H9 (cell line): ENCODE data around the gene ASCC3. TPM values are rescaled to one million over a fixed set of nuclear protein-coding genes. Genes with fewer than 3 reads are reported as not detected.

Experiments used
- DNase-seq: peaks from one replicate; pipeline ENCODE4 v3.0.0-alpha.2; 2017
- H2AFZ ChIP-seq: one replicate; pipeline ENCODE4 v1.6.1; 2013; ENCODE audit warnings: mild to moderate bottlenecking, low read length, control low read depth, moderate library complexity
- H2AK5ac ChIP-seq: 2 replicates; pipeline ENCODE4 v1.6.1; 2013; ENCODE audit warnings: low read length, control low read depth, mixed read lengths; ENCODE audit not compliant: insufficient read length
- H2BK120ac ChIP-seq: one replicate; pipeline ENCODE4 v1.6.1; 2013; ENCODE audit warnings: low read depth, mild to moderate bottlenecking, low read length, control low read depth, inconsistent platforms; ENCODE audit not compliant: poor library complexity, severe bottlenecking
- H2BK12ac ChIP-seq: 2 replicates; pipeline ENCODE4 v1.6.1; 2013; ENCODE audit warnings: low read length, control low read depth, mixed read lengths, low read depth; ENCODE audit not compliant: insufficient read length
- H2BK15ac ChIP-seq: 2 replicates; pipeline ENCODE4 v1.6.1; 2013; ENCODE audit warnings: low read depth, low read length, control low read depth
- H2BK20ac ChIP-seq: one replicate; pipeline ENCODE4 v1.6.1; 2013; ENCODE audit warnings: low read depth, mild to moderate bottlenecking, low read length, control low read depth, inconsistent platforms; ENCODE audit not compliant: poor library complexity, severe bottlenecking
- H2BK5ac ChIP-seq: 2 replicates; pipeline ENCODE4 v1.6.1; 2013; ENCODE audit warnings: low read length, control low read depth, mixed read lengths; ENCODE audit not compliant: insufficient read length
- H3K14ac ChIP-seq: 2 replicates; pipeline ENCODE4 v1.6.1; 2013; ENCODE audit warnings: low read length, control low read depth; ENCODE audit not compliant: insufficient read depth
- H3K18ac ChIP-seq: 2 replicates; pipeline ENCODE4 v1.6.1; 2013; ENCODE audit warnings: low read depth, mild to moderate bottlenecking, mixed read lengths, low read length, control low read depth; ENCODE audit not compliant: insufficient read length
- H3K23ac ChIP-seq: 2 replicates; pipeline ENCODE4 v1.6.1; 2013; ENCODE audit warnings: low read length, control low read depth, mixed read lengths, low read depth; ENCODE audit not compliant: insufficient read length
- H3K23me2 ChIP-seq: 2 replicates; pipeline ENCODE4 v1.6.1; 2013; ENCODE audit warnings: low read depth, mild to moderate bottlenecking, mixed read lengths, low read length, control low read depth; ENCODE audit not compliant: insufficient read length, poor library complexity, severe bottlenecking
- H3K27ac ChIP-seq: 2 replicates; pipeline ENCODE4 v1.5.1; 2013; ENCODE audit warnings: low read length, control low read depth, mixed read lengths, low read depth; ENCODE audit not compliant: insufficient read length
- H3K27me3 ChIP-seq: 2 replicates; pipeline ENCODE4 v1.6.1; 2013; ENCODE audit warnings: low read length, control low read depth, inconsistent platforms; ENCODE audit not compliant: insufficient read depth
- H3K4ac ChIP-seq: 2 replicates; pipeline ENCODE4 v1.6.1; 2013; ENCODE audit warnings: low read depth, mild to moderate bottlenecking, control low read depth, inconsistent platforms, low read length, moderate library complexity
- H3K4me1 ChIP-seq: 2 replicates; pipeline ENCODE4 v1.6.1; 2013; ENCODE audit warnings: low read length, control low read depth, inconsistent platforms; ENCODE audit not compliant: insufficient read depth
- H3K4me2 ChIP-seq: 2 replicates; pipeline ENCODE4 v1.6.1; 2013; ENCODE audit warnings: low read length, control low read depth, mixed read lengths; ENCODE audit not compliant: insufficient read length, insufficient read depth
- H3K56ac ChIP-seq: 2 replicates; pipeline ENCODE4 v1.6.1; 2013; ENCODE audit warnings: low read depth, mild to moderate bottlenecking, mixed read lengths, low read length, control low read depth; ENCODE audit not compliant: insufficient read length
- H3K79me1 ChIP-seq: 2 replicates; pipeline ENCODE4 v1.6.1; 2013; ENCODE audit warnings: low read depth, mild to moderate bottlenecking, moderate library complexity, low read length, control low read depth, inconsistent platforms; ENCODE audit not compliant: insufficient read depth, poor library complexity, severe bottlenecking
- H3K79me2 ChIP-seq: 2 replicates; pipeline ENCODE4 v1.6.1; 2013; ENCODE audit warnings: low read length, control low read depth, inconsistent platforms; ENCODE audit not compliant: insufficient read depth
- H3K9ac ChIP-seq: 2 replicates; pipeline ENCODE4 v1.6.1; 2013; ENCODE audit warnings: low read length, control low read depth, mixed read lengths; ENCODE audit not compliant: insufficient read length; ENCODE audit errors: extremely low read depth
- H3K9me3 ChIP-seq: one replicate; pipeline ENCODE4 v1.6.1; 2013; ENCODE audit warnings: low read depth, low read length, inconsistent platforms; ENCODE audit not compliant: control insufficient read depth
- H3T11ph ChIP-seq: one replicate; pipeline ENCODE4 v1.6.1; 2013; ENCODE audit warnings: mild to moderate bottlenecking, low read length, control low read depth, inconsistent platforms
- H4K20me1 ChIP-seq: one replicate; pipeline ENCODE4 v1.6.1; 2013; ENCODE audit not compliant: control insufficient read depth, insufficient read length, insufficient read depth
- H4K5ac ChIP-seq: 2 replicates; pipeline ENCODE4 v1.6.1; 2013; ENCODE audit warnings: low read depth, mild to moderate bottlenecking, mixed read lengths, low read length, control low read depth; ENCODE audit not compliant: insufficient read length
- H4K8ac ChIP-seq: replicated peaks from 2 replicates; pipeline ENCODE4 v1.6.1; 2013; ENCODE audit warnings: low read length, control low read depth, mixed read lengths, low read depth; ENCODE audit not compliant: insufficient read length
- H4K91ac ChIP-seq: 2 replicates; pipeline ENCODE4 v1.6.1; 2013; ENCODE audit warnings: low read depth, mild to moderate bottlenecking, moderate library complexity, mixed read lengths, low read length, control low read depth; ENCODE audit not compliant: insufficient read length
- H3K27ac Mint-ChIP-seq, 3 experiments: 2 replicates in 2 of 3; 3 replicates in 1 of 3; pipeline ENCODE4 v1.8.0; 2020 to 2021; ENCODE audit warnings: mixed read lengths in 3 of 3, mild to moderate bottlenecking in 1 of 3, moderate library complexity in 1 of 3
- H3K27me3 Mint-ChIP-seq: 2 replicates; pipeline ENCODE4 v1.8.0; 2021; ENCODE audit warnings: low read depth, mild to moderate bottlenecking, moderate library complexity, mixed read lengths
- H3K36me3 Mint-ChIP-seq, 3 experiments: 2 replicates in 2 of 3; 3 replicates in 1 of 3; pipeline ENCODE4 v1.8.0; 2020 to 2021; ENCODE audit warnings: low read depth in 3 of 3, mixed read lengths in 3 of 3; ENCODE audit not compliant: insufficient read depth in 1 of 3
- H3K4me1 Mint-ChIP-seq, 2 experiments: 2 replicates each; pipeline ENCODE4 v1.8.0; 2020; ENCODE audit warnings: mixed read lengths in 2 of 2
- H3K4me3 Mint-ChIP-seq, 2 experiments: 2 replicates in 1 of 2; 3 replicates in 1 of 2; pipeline ENCODE4 v1.8.0; 2020 to 2021; ENCODE audit warnings: mild to moderate bottlenecking in 2 of 2, mixed read lengths in 2 of 2, moderate library complexity in 1 of 2
- H3K9me3 Mint-ChIP-seq, 2 experiments: 2 replicates in 1 of 2; 3 replicates in 1 of 2; pipeline ENCODE4 v1.8.0; 2020; ENCODE audit warnings: mild to moderate bottlenecking in 2 of 2, mixed read lengths in 2 of 2, moderate library complexity in 1 of 2
- CTCF ChIP-seq: fragments of 200-600 bp; sonication (generic); conservative IDR thresholded peaks from 3 replicates; pipeline ENCODE4 v1.8.0; 2021; ENCODE audit warnings: antibody characterized with exemption, mild to moderate bottlenecking
- WGBS: extraction: QIAGEN DNeasy Blood & Tissue Kit; methylation state at CpG from one replicate; pipeline ENCODE4 v1.1.7; 2013; ENCODE audit warnings: missing lambda C conversion rate, low lambda C conversion rate, mixed read lengths; ENCODE audit not compliant: insufficient read length; ENCODE audit errors: extremely low coverage; 5-methylcytosine and 5-hydroxymethylcytosine counted together
- total RNA-seq: library from RNA; stranded (reverse); gene quantifications from 2 replicates; pipeline ENCODE4 v1.2.1, GENCODE V29; 2021

The ASCC3 gene
- total RNA-seq, 1 experiment from 2014 or later: 63.8 TPM

DNA sequence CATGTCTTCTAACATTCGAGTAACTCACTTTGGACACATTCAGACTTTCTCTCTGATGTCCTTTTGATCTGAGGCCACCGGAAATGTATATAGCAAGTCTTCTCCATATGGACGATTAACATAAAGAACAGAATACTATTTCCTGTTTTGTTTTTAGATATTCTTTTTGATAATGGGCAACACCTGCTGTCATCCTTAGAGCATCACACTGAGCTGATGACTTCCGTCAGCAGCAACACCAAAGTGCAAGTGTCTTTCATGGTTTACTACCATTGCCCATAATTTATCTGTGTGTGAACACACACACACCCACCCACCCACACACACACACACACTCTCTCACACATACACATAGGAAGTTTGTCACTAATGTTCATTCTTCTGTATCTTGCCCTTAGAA is 303.7 kb downstream of the ASCC3 start:
- no CpG with 5 or more reads among the region's 4 CpGs for WGBS
- Histone ChIP-seq H2BK20ac (no peak overlapping the region), H4K5ac (no peak overlapping the region), H2BK120ac (no peak overlapping the region), H3K18ac (no peak overlapping the region), H3K9me3 (no peaks in the 10 kb centered on the region), H3K79me2 (no peaks in the 10 kb centered on the region), H2BK5ac (no peak overlapping the region), H3T11ph (no peak overlapping the region), H3K14ac (no peak overlapping the region), H3K4ac (no peak overlapping the region), H3K56ac (no peak overlapping the region), H3K27me3 (no peaks in the 10 kb centered on the region), H3K4me2 (no peak overlapping the region), H3K27ac (no peak overlapping the region), H2AFZ (no peak overlapping the region), H2BK12ac (no peak overlapping the region), H3K4me1 (no peaks in the 10 kb centered on the region), H2AK5ac (no peak overlapping the region), H4K8ac (no peak overlapping the region), H3K79me1 (no peaks in the 10 kb centered on the region), H4K20me1 (no peaks in the 10 kb centered on the region), H3K23ac (no peak overlapping the region), H3K9ac (no peak overlapping the region), H2BK15ac (no peak overlapping the region), H4K91ac (no peak overlapping the region), H3K23me2 (no peaks in the 10 kb centered on the region)
- peaks cover 3 to 5% of the 10 kb centered on the region in 2 experiments; a peak in 3 of 5 replicates for H3K9me3 Mint-ChIP-seq
- H3K4me1 Mint-ChIP-seq: no peaks in the 10 kb centered on the region
- no peak for TF ChIP-seq CTCF
- H3K27ac Mint-ChIP-seq: no peak overlapping the region
- no peaks in the 10 kb centered on the region for H3K27me3 Mint-ChIP-seq
- no peak overlapping the region for H3K4me3 Mint-ChIP-seq
- no peak for DNase-seq
- H3K36me3 Mint-ChIP-seq: peaks cover 2 to 9% (median 5%) of the 10 kb centered on the region in 3 experiments; a peak in 5 of 7 replicates
